DOHH2 (cell line): Measurements from ENCODE around the gene CASTOR2.
A peak's percentile ranks its signal among the peaks of the same experiment; 100 is the strongest.
"Not testable (repeated sequence)": the region's sequence is repeated elsewhere in the genome, so short reads cannot be mapped to it uniquely, and the experiment has no call there.

Experiments used
- H3F3A ChIP-seq: fragments of 200-600 bp; sonication (generic), shearing (Covaris generic); 2 replicates; pipeline ENCODE4 v1.6.0; 2016; ENCODE audit warnings: antibody characterized with exemption, mild to moderate bottlenecking; ENCODE audit not compliant: control insufficient read depth, insufficient read depth
- H3K27ac ChIP-seq: fragments of 200-600 bp; sonication (generic); 2 replicates; pipeline ENCODE4 v1.5.1; 2014; ENCODE audit warnings: low read depth, mild to moderate bottlenecking, low read length, moderate library complexity
- H3K27me3 ChIP-seq: fragments of 200-600 bp; sonication (generic); 2 replicates; pipeline ENCODE4 v1.6.1; 2014; ENCODE audit warnings: mild to moderate bottlenecking, low read length, mixed read lengths; ENCODE audit not compliant: control insufficient read depth
- H3K36me3 ChIP-seq: fragments of 200-600 bp; sonication (generic); 2 replicates; pipeline ENCODE4 v1.6.1; 2014; ENCODE audit warnings: mild to moderate bottlenecking, low read length, moderate library complexity, mixed read lengths; ENCODE audit not compliant: control insufficient read depth
- H3K4me1 ChIP-seq: fragments of 200-600 bp; sonication (generic); 2 replicates; pipeline ENCODE4 v1.6.1; 2014; ENCODE audit warnings: mild to moderate bottlenecking, low read length, mixed read lengths; ENCODE audit not compliant: control insufficient read depth
- H3K4me2 ChIP-seq: fragments of 200-600 bp; sonication (generic); 2 replicates; pipeline ENCODE4 v1.6.0; 2014; ENCODE audit warnings: mild to moderate bottlenecking, low read length, moderate library complexity
- H3K4me3 ChIP-seq: fragments of 200-600 bp; sonication (generic); 2 replicates; pipeline ENCODE4 v1.5.1; 2014; ENCODE audit warnings: mild to moderate bottlenecking, low read length, mixed read lengths
- H3K79me2 ChIP-seq: fragments of 200-600 bp; sonication (generic); 2 replicates; pipeline ENCODE4 v1.6.1; 2014; ENCODE audit warnings: mild to moderate bottlenecking, low read length, mixed read lengths; ENCODE audit not compliant: control insufficient read depth
- H3K9me2 ChIP-seq: fragments of 200-600 bp; sonication (generic); replicated peaks from 2 replicates; pipeline ENCODE4 v1.6.1; 2014; ENCODE audit warnings: mild to moderate bottlenecking, low read length, mixed read lengths; ENCODE audit not compliant: control insufficient read depth
- H3K9me3 ChIP-seq: fragments of 200-600 bp; sonication (generic); 2 replicates; pipeline ENCODE4 v1.6.1; 2014; ENCODE audit warnings: antibody characterized with exemption, low read length, mixed read lengths; ENCODE audit not compliant: control insufficient read depth, insufficient read depth
- H4K20me1 ChIP-seq: fragments of 200-600 bp; sonication (generic); 2 replicates; pipeline ENCODE4 v1.6.0; 2014; ENCODE audit warnings: low read depth, mild to moderate bottlenecking, antibody characterized with exemption, low read length, moderate library complexity; ENCODE audit not compliant: control insufficient read depth, insufficient read depth

The CASTOR2 gene

GRCh38 chr7:74947741-74948140, 16.8 kb upstream of the CASTOR2 start:
- not testable (repeated sequence) for H3K4me2 ChIP-seq, H3K79me2 ChIP-seq, H3K9me3 ChIP-seq, H3F3A ChIP-seq, H3K4me3 ChIP-seq, H3K9me2 ChIP-seq, H3K4me1 ChIP-seq, H4K20me1 ChIP-seq, H3K27me3 ChIP-seq, H3K27ac ChIP-seq, H3K36me3 ChIP-seq

- not testable (repeated sequence) for H3K36me3 ChIP-seq
Observed at GRCh38 chr7:74953774-74954173, 10.7 kb upstream of the CASTOR2 start.

GRCh38 chr7:74958328-74958727, 6.2 kb upstream of the CASTOR2 start:
- H3K4me2 ChIP-seq, H3F3A ChIP-seq, H3K9me2 ChIP-seq: not testable (repeated sequence)

More at GRCh38 chr7:74953774-74954173, 10.7 kb upstream of the CASTOR2 start:
- H3K4me2 ChIP-seq, H4K20me1 ChIP-seq, H3F3A ChIP-seq, H3K4me3 ChIP-seq, H3K27ac ChIP-seq, H3K9me2 ChIP-seq, H3K4me1 ChIP-seq, H3K9me3 ChIP-seq, H3K27me3 ChIP-seq, H3K79me2 ChIP-seq: not testable (repeated sequence)

GRCh38 chr7:74963704-74964510, 598 bp upstream of the CASTOR2 start:
- not testable (repeated sequence) for H3K79me2 ChIP-seq, H3K27ac ChIP-seq, H3K27me3 ChIP-seq, H4K20me1 ChIP-seq, H3F3A ChIP-seq, H3K4me3 ChIP-seq, H3K4me1 ChIP-seq, H3K9me3 ChIP-seq, H3K36me3 ChIP-seq, H3K9me2 ChIP-seq
- 0 out of 2 replicates have a peak overlapping the region, but pooled peaks have one; percentile 19 for H3K4me2 ChIP-seq

More at GRCh38 chr7:74958328-74958727, 6.2 kb upstream of the CASTOR2 start:
- H3K4me1 ChIP-seq, H3K27ac ChIP-seq, H3K9me3 ChIP-seq, H4K20me1 ChIP-seq, H3K36me3 ChIP-seq, H3K79me2 ChIP-seq, H3K27me3 ChIP-seq, H3K4me3 ChIP-seq: not testable (repeated sequence)

- H3F3A ChIP-seq, H3K4me2 ChIP-seq, H3K27ac ChIP-seq, H3K4me1 ChIP-seq, H3K9me2 ChIP-seq, H3K27me3 ChIP-seq, H3K36me3 ChIP-seq, H3K79me2 ChIP-seq, H3K4me3 ChIP-seq, H4K20me1 ChIP-seq, H3K9me3 ChIP-seq: not testable (repeated sequence)
Observed at GRCh38 chr7:74966208-74966854, 1.8 kb downstream of the CASTOR2 start.

- not testable (repeated sequence) for H3K27me3 ChIP-seq, H3K4me3 ChIP-seq, H3K79me2 ChIP-seq, H3K4me1 ChIP-seq, H4K20me1 ChIP-seq, H3F3A ChIP-seq, H3K36me3 ChIP-seq, H3K9me3 ChIP-seq, H3K4me2 ChIP-seq, H3K27ac ChIP-seq, H3K9me2 ChIP-seq
Observed at GRCh38 chr7:74966909-74967308, 2.4 kb downstream of the CASTOR2 start.

- H3K9me3 ChIP-seq, H3K4me2 ChIP-seq, H4K20me1 ChIP-seq, H3K36me3 ChIP-seq, H3F3A ChIP-seq, H3K27ac ChIP-seq, H3K27me3 ChIP-seq, H3K4me3 ChIP-seq, H3K4me1 ChIP-seq, H3K79me2 ChIP-seq, H3K9me2 ChIP-seq: not testable (repeated sequence)
Observed at GRCh38 chr7:74971431-74971830, 6.9 kb downstream of the CASTOR2 start.

- not testable (repeated sequence) for H3K36me3 ChIP-seq, H3K27me3 ChIP-seq, H3K27ac ChIP-seq, H3K4me1 ChIP-seq, H3K79me2 ChIP-seq, H3K4me2 ChIP-seq, H3K9me2 ChIP-seq, H3K9me3 ChIP-seq, H3F3A ChIP-seq, H3K4me3 ChIP-seq, H4K20me1 ChIP-seq
Observed at GRCh38 chr7:74972377-74972776, 7.9 kb downstream of the CASTOR2 start.
